ENCODE results near the gene PSME1. TPM values are rescaled to one million over a fixed set of nuclear protein-coding genes. Genes with fewer than 3 reads are reported as not detected.

The PSME1 gene
- total RNA-seq, 1 experiment from 2014 or later, result 76.8 TPM

DNA sequence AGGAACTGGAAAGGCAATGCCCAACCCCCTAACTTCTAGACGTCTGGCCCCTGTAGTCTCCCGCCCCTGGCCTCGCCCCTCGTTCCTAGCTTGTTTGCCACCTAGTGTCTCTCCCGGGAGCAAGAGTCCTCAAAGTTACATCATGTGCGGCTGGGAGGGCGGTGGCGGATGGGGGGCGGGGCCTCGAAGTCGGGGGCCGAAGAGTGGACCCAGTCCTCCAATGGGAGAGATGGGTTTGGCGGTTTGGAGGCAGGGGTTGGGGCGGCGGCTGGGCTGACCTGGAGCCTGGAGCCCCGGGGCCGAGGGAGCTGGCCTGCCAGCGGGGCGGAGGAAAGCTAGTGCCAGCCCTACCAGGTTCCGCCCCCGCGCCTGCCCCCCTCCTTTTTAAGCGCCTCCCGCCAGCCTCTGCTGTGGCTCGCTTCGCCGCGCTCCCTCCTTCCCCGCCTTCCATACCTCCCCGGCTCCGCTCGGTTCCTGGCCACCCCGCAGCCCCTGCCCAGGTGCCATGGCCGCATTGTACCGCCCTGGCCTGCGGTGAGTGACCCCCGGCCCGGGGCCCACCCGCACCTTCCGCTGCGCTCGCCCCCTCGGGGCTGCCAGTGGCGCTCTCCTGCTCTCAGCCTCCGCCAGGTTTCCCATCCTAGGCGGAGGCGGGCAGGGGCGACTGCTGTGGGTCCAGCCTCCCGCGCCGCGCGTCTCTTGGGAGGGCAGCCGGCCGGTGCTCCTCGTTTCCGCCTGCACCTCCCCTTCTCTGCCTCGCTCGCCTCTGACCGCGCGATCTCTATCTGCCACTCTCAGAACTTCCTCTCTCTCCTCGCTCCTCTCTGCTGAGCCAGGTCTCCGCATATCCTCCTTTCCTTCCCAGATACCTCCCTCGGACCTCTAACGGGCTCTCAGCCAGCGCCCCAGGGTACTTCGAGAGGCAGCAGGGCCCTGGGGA is 41.8 kb upstream of the PSME1 start, which contains the start of gene PCK2 (continued):
- TF ChIP-seq, protein P1, sequence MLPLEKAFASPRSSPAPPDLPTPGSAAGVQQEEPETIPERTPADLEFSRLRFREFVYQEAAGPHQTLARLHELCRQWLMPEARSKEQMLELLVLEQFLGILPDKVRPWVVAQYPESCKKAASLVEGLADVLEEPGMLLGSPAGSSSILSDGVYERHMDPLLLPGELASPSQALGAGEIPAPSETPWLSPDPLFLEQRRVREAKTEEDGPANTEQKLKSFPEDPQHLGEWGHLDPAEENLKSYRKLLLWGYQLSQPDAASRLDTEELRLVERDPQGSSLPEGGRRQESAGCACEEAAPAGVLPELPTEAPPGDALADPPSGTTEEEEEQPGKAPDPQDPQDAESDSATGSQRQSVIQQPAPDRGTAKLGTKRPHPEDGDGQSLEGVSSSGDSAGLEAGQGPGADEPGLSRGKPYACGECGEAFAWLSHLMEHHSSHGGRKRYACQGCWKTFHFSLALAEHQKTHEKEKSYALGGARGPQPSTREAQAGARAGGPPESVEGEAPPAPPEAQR (CRISPR knock-in tag; IDR thresholded peaks at IDR 0.05), result no peak
- TF ChIP-seq SP1 (CRISPR knock-in tag; conservative IDR thresholded peaks at IDR 0.05), result peak; percentile 84; the same call in 1 of the 2 replicates
- TF ChIP-seq, protein P2, sequence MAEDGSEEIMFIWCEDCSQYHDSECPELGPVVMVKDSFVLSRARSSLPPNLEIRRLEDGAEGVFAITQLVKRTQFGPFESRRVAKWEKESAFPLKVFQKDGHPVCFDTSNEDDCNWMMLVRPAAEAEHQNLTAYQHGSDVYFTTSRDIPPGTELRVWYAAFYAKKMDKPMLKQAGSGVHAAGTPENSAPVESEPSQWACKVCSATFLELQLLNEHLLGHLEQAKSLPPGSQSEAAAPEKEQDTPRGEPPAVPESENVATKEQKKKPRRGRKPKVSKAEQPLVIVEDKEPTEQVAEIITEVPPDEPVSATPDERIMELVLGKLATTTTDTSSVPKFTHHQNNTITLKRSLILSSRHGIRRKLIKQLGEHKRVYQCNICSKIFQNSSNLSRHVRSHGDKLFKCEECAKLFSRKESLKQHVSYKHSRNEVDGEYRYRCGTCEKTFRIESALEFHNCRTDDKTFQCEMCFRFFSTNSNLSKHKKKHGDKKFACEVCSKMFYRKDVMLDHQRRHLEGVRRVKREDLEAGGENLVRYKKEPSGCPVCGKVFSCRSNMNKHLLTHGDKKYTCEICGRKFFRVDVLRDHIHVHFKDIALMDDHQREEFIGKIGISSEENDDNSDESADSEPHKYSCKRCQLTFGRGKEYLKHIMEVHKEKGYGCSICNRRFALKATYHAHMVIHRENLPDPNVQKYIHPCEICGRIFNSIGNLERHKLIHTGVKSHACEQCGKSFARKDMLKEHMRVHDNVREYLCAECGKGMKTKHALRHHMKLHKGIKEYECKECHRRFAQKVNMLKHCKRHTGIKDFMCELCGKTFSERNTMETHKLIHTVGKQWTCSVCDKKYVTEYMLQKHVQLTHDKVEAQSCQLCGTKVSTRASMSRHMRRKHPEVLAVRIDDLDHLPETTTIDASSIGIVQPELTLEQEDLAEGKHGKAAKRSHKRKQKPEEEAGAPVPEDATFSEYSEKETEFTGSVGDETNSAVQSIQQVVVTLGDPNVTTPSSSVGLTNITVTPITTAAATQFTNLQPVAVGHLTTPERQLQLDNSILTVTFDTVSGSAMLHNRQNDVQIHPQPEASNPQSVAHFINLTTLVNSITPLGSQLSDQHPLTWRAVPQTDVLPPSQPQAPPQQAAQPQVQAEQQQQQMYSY (CRISPR knock-in tag; IDR thresholded peaks at IDR 0.05), result peak; percentile 85; the same call in 1 of the 2 replicates
- TF ChIP-seq, protein P3, sequence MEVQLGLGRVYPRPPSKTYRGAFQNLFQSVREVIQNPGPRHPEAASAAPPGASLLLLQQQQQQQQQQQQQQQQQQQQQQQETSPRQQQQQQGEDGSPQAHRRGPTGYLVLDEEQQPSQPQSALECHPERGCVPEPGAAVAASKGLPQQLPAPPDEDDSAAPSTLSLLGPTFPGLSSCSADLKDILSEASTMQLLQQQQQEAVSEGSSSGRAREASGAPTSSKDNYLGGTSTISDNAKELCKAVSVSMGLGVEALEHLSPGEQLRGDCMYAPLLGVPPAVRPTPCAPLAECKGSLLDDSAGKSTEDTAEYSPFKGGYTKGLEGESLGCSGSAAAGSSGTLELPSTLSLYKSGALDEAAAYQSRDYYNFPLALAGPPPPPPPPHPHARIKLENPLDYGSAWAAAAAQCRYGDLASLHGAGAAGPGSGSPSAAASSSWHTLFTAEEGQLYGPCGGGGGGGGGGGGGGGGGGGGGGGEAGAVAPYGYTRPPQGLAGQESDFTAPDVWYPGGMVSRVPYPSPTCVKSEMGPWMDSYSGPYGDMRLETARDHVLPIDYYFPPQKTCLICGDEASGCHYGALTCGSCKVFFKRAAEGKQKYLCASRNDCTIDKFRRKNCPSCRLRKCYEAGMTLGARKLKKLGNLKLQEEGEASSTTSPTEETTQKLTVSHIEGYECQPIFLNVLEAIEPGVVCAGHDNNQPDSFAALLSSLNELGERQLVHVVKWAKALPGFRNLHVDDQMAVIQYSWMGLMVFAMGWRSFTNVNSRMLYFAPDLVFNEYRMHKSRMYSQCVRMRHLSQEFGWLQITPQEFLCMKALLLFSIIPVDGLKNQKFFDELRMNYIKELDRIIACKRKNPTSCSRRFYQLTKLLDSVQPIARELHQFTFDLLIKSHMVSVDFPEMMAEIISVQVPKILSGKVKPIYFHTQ (CRISPR knock-in tag; IDR thresholded peaks at IDR 0.05), result no peak
- TF ChIP-seq NR3C1 (CRISPR knock-in tag; conservative IDR thresholded peaks at IDR 0.05; ENCODE audit: low read depth), result 0 out of 2 replicates have a peak, but pooled peaks have one; percentile 70
- peak; percentile 82 for TF ChIP-seq ZNF416 (CRISPR knock-in tag; IDR thresholded peaks at IDR 0.05)
- TF ChIP-seq, protein P4, sequence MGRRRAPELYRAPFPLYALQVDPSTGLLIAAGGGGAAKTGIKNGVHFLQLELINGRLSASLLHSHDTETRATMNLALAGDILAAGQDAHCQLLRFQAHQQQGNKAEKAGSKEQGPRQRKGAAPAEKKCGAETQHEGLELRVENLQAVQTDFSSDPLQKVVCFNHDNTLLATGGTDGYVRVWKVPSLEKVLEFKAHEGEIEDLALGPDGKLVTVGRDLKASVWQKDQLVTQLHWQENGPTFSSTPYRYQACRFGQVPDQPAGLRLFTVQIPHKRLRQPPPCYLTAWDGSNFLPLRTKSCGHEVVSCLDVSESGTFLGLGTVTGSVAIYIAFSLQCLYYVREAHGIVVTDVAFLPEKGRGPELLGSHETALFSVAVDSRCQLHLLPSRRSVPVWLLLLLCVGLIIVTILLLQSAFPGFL (CRISPR knock-in tag; IDR thresholded peaks at IDR 0.05; ENCODE audit: borderline replicate concordance), result peak; percentile 25; the same call in 1 of the 2 replicates
- TF ChIP-seq, protein P5, sequence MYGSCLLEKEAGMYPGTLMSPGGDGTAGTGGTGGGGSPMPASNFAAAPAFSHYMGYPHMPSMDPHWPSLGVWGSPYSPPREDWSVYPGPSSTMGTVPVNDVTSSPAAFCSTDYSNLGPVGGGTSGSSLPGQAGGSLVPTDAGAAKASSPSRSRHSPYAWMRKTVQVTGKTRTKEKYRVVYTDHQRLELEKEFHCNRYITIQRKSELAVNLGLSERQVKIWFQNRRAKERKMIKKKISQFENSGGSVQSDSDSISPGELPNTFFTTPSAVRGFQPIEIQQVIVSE (CRISPR knock-in tag; IDR thresholded peaks at IDR 0.05; ENCODE audit: borderline replicate concordance), result no peak
- TF ChIP-seq CREB1 (CRISPR knock-in tag; IDR thresholded peaks at IDR 0.05), result no peak
- no peak for TF ChIP-seq ZNF232 (CRISPR knock-in tag; IDR thresholded peaks at IDR 0.05)
- TF ChIP-seq, protein P6, sequence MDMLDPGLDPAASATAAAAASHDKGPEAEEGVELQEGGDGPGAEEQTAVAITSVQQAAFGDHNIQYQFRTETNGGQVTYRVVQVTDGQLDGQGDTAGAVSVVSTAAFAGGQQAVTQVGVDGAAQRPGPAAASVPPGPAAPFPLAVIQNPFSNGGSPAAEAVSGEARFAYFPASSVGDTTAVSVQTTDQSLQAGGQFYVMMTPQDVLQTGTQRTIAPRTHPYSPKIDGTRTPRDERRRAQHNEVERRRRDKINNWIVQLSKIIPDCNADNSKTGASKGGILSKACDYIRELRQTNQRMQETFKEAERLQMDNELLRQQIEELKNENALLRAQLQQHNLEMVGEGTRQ (CRISPR knock-in tag; IDR thresholded peaks at IDR 0.05), result peak; percentile 4
- peak; percentile 77 for TF ChIP-seq FOXK1 (CRISPR knock-in tag; IDR thresholded peaks at IDR 0.05)
- TF ChIP-seq, protein P7, sequence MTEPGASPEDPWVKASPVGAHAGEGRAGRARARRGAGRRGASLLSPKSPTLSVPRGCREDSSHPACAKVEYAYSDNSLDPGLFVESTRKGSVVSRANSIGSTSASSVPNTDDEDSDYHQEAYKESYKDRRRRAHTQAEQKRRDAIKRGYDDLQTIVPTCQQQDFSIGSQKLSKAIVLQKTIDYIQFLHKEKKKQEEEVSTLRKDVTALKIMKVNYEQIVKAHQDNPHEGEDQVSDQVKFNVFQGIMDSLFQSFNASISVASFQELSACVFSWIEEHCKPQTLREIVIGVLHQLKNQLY (CRISPR knock-in tag; IDR thresholded peaks at IDR 0.05), result no peak
- no peak for TF ChIP-seq RORB (CRISPR knock-in tag; IDR thresholded peaks at IDR 0.05)
- TF ChIP-seq TP53 (CRISPR knock-in tag; IDR thresholded peaks at IDR 0.05), result peak; percentile 65; the same call in 1 of the 2 replicates
- TF ChIP-seq IRF2 (CRISPR knock-in tag; IDR thresholded peaks at IDR 0.05; ENCODE audit: borderline replicate concordance, low read depth), result no peak
- no peak for TF ChIP-seq NR2C2 (CRISPR knock-in tag; IDR thresholded peaks at IDR 0.05)
- TF ChIP-seq, protein P8, sequence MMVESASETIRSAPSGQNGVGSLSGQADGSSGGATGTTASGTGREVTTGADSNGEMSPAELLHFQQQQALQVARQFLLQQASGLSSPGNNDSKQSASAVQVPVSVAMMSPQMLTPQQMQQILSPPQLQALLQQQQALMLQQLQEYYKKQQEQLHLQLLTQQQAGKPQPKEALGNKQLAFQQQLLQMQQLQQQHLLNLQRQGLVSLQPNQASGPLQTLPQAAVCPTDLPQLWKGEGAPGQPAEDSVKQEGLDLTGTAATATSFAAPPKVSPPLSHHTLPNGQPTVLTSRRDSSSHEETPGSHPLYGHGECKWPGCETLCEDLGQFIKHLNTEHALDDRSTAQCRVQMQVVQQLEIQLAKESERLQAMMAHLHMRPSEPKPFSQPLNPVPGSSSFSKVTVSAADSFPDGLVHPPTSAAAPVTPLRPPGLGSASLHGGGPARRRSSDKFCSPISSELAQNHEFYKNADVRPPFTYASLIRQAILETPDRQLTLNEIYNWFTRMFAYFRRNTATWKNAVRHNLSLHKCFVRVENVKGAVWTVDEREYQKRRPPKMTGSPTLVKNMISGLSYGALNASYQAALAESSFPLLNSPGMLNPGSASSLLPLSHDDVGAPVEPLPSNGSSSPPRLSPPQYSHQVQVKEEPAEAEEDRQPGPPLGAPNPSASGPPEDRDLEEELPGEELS (CRISPR knock-in tag; IDR thresholded peaks at IDR 0.05), result peak; percentile 25; the same call in 1 of the 2 replicates

All from WTC11 (cell line).